T-helper 1 cell treated with Interleukin-12 subunit alpha and Interleukin-12 subunit beta and Interleukin-4 antibody, amounts not matched to agents 30 μg/mL and 1 μg/mL, for 36 hours (primary cell): ENCODE data around the gene KRT81.

Experiments used
- H3K27ac Mint-ChIP-seq: one replicate; pipeline ENCODE4 v1.8.0; 2021; ENCODE audit warnings: mild to moderate bottlenecking, mixed read lengths
- H3K27me3 Mint-ChIP-seq: one replicate; pipeline ENCODE4 v1.8.0; 2021; ENCODE audit warnings: low read depth, mixed read lengths
- H3K36me3 Mint-ChIP-seq: one replicate; pipeline ENCODE4 v1.8.0; 2021; ENCODE audit warnings: low read depth, mixed read lengths
- H3K4me1 Mint-ChIP-seq: one replicate; pipeline ENCODE4 v1.8.0; 2021; ENCODE audit warnings: low read depth, mixed read lengths
- H3K4me3 Mint-ChIP-seq: one replicate; pipeline ENCODE4 v1.8.0; 2021; ENCODE audit warnings: mild to moderate bottlenecking, moderate library complexity, mixed read lengths
- H3K9me3 Mint-ChIP-seq: one replicate; pipeline ENCODE4 v1.8.0; 2021; ENCODE audit warnings: mixed read lengths

The KRT81 gene

GRCh38 chr12:52291267-52291935, at the start of gene KRT81:
Gene KRT81 (minus strand): TSS chr12:52291534. CDS start chr12:52291465, 69 bp downstream.
- H3K4me1 Mint-ChIP-seq: peaks cover 13% of the 10 kb centered on the region
- H3K27ac Mint-ChIP-seq: no peak within 1 kb of the TSS
- no peak within 1 kb of the TSS for H3K4me3 Mint-ChIP-seq
- H3K27me3 Mint-ChIP-seq: peaks cover 32% of the 10 kb centered on the region
- no peaks in the 10 kb centered on the region for H3K36me3 Mint-ChIP-seq
- no peaks in the 10 kb centered on the region for H3K9me3 Mint-ChIP-seq

DNA sequence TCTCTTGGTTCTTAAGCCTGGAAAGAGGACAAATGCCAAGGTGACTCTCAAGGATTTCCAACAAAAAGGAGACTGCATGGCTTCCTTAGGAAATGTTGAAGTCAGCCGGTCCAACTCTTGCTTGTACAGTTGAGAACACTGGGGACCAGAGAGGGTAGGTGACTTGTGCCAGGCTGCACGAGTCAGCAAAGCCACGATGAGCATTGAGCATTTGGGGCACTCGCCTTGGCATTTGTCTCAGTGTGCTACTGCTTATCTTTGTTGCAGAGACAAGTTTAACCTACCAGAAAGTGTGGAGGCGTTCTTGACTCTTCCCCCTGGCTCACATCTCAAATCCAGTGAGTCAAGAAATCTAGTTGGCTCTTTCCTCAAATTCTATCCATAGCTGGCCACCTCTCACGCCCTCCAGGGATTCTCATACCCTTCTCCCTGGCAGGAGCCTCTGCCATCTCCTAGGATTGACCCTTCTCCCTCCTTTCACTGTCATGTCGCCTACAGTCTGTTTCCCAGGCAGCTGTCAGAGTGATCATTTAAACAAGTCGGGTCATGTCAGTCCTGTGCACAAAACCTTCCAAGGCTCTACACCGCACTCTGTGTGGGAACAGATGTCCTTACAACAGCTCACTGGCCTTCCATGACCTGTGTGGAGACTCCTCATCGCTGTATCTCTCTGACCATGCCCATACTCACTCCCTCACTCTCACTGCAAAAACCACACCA, 47.1 kb upstream of the KRT81 start:
- no peak overlapping the region for H3K27ac Mint-ChIP-seq
- H3K9me3 Mint-ChIP-seq: no peaks in the 10 kb centered on the region
- peaks cover 2% of the 10 kb centered on the region for H3K4me1 Mint-ChIP-seq
- H3K4me3 Mint-ChIP-seq: no peak overlapping the region
- no peaks in the 10 kb centered on the region for H3K36me3 Mint-ChIP-seq
- peaks cover 7% of the 10 kb centered on the region for H3K27me3 Mint-ChIP-seq

GRCh38 chr12:52337054-52337453, 45.7 kb upstream of the KRT81 start:
- H3K36me3 Mint-ChIP-seq: no peaks in the 10 kb centered on the region
- H3K4me3 Mint-ChIP-seq: no peak overlapping the region
- peaks cover 2% of the 10 kb centered on the region for H3K4me1 Mint-ChIP-seq
- H3K9me3 Mint-ChIP-seq: no peaks in the 10 kb centered on the region
- H3K27ac Mint-ChIP-seq: no peak overlapping the region
- H3K27me3 Mint-ChIP-seq: peaks cover 12% of the 10 kb centered on the region

DNA sequence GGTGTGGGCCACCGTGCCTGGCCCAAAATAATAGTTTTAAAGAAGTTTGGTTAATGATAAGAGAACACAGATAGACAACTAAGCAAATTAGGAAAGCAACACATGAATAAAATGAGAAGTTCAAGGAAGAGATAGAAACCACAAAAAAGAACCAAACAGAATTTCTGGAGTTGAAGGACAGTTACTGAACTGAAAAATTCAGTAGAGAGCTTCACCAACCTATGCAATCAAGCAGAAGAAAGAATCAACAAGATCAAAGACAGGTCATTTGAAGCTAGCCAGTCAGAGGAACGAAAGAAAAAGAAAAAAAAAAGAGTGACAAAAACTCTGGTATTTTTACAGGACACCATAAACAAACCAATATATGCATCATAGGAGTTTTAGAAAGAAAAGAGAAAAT, 45.3 kb upstream of the KRT81 start:
- Mint-ChIP-seq H3K27me3 (peaks cover 15% of the 10 kb centered on the region), H3K9me3 (no peaks in the 10 kb centered on the region), H3K4me1 (peaks cover 2% of the 10 kb centered on the region), H3K36me3 (no peaks in the 10 kb centered on the region), H3K4me3 (no peak overlapping the region), H3K27ac (no peak overlapping the region)

DNA sequence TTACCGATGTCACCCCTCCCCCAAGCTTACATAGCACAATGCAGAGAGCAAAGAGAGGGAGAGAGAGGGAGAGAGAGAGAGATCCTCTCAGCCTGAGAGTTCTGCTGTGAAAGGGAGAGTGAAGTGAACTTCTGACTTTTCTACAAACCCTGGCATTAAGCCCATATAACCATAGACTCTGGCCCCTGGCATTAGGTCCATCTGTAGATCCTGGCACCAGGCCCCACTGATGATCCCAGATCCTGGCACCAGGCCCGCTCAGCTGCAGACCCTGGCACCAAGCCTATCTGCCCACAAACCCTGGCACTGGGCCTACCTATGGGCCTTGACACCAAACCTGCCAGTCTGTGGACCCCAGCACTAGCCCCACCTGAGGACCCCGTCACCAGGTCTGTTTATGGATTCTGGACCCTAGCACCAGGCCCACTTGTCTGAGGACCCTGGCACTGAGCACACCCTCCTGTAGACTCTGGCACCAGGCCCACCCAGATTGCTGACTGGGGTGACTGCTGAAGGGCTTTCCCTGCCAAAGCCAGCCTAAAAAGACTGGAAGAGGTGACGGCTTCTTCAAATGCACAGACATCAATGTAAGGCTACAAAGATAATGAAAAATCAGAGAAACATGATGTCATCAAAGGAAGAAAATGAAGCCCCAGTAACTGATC, 44.4 kb upstream of the KRT81 start:
- Mint-ChIP-seq H3K36me3 (no peaks in the 10 kb centered on the region), H3K27me3 (peaks cover 15% of the 10 kb centered on the region), H3K4me1 (peaks cover 2% of the 10 kb centered on the region), H3K9me3 (no peaks in the 10 kb centered on the region), H3K27ac (no peak overlapping the region), H3K4me3 (no peak overlapping the region)

GRCh38 chr12:52334185-52334584, 42.9 kb upstream of the KRT81 start:
- Mint-ChIP-seq H3K27ac (no peak overlapping the region), H3K27me3 (peaks cover 21% of the 10 kb centered on the region), H3K36me3 (no peaks in the 10 kb centered on the region), H3K4me1 (peaks cover 2% of the 10 kb centered on the region), H3K9me3 (no peaks in the 10 kb centered on the region), H3K4me3 (no peak overlapping the region)

DNA sequence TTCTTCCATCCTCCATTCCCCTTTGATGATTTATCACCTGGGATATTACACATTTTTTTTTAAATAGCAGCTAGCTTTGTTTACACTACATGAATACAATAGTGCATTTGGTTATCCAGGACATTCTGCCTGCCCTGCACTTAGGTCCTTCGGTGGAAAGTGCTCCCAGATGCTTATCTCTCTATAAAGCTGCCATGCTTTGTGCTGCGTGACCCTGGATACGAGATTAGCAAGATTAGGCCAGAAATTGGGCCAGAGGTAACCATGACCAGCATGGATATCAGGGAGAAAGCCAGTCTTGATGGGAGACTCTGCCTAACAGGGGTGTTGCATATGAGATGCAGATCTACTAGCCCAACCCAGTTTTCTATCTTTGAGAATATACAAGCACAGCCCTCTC, 42.0 kb upstream of the KRT81 start:
- no peaks in the 10 kb centered on the region for H3K36me3 Mint-ChIP-seq
- no peak overlapping the region for H3K27ac Mint-ChIP-seq
- H3K4me1 Mint-ChIP-seq: peaks cover 2% of the 10 kb centered on the region
- H3K9me3 Mint-ChIP-seq: no peaks in the 10 kb centered on the region
- no peak overlapping the region for H3K4me3 Mint-ChIP-seq
- H3K27me3 Mint-ChIP-seq: peaks cover 21% of the 10 kb centered on the region

GRCh38 chr12:52332381-52332780, 41.0 kb upstream of the KRT81 start:
- no peak overlapping the region for H3K4me3 Mint-ChIP-seq
- peaks cover 5% of the 10 kb centered on the region for H3K4me1 Mint-ChIP-seq
- H3K27ac Mint-ChIP-seq: no peak overlapping the region
- H3K9me3 Mint-ChIP-seq: no peaks in the 10 kb centered on the region
- peaks cover 21% of the 10 kb centered on the region for H3K27me3 Mint-ChIP-seq
- H3K36me3 Mint-ChIP-seq: no peaks in the 10 kb centered on the region

GRCh38 chr12:52331833-52332232, 40.5 kb upstream of the KRT81 start:
- Mint-ChIP-seq H3K27me3 (peaks cover 21% of the 10 kb centered on the region), H3K4me3 (no peak overlapping the region), H3K9me3 (no peaks in the 10 kb centered on the region), H3K27ac (no peak overlapping the region), H3K36me3 (no peaks in the 10 kb centered on the region), H3K4me1 (peaks cover 8% of the 10 kb centered on the region)

DNA sequence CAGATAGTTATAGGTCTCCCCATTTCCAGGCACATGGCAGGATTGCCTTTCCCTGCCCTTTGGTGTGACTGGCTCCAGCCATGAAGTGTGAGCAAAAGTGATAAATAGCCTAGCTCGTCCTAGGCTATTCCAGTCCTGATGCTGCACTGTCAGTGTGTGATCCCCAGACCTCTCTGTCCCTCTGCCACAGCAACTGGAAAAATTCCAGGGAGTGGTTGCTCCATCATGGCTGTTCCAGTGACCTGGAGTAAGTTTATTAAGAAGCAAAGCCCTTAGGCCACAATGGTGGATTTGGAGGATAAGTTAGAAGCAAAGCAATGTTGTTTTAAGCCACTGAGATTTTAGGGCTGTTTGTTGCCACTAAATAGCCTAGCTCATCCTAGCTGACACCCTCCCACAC, 39.7 kb upstream of the KRT81 start:
- Mint-ChIP-seq H3K27me3 (peaks cover 21% of the 10 kb centered on the region), H3K9me3 (no peaks in the 10 kb centered on the region), H3K27ac (no peak overlapping the region), H3K4me1 (peaks cover 6% of the 10 kb centered on the region), H3K36me3 (no peaks in the 10 kb centered on the region), H3K4me3 (no peak overlapping the region)

- H3K4me1 Mint-ChIP-seq: peaks cover 6% of the 10 kb centered on the region
- peaks cover 29% of the 10 kb centered on the region for H3K27me3 Mint-ChIP-seq
Measured at GRCh38 chr12:52327830-52328500, 36.6 kb upstream of the KRT81 start.

DNA sequence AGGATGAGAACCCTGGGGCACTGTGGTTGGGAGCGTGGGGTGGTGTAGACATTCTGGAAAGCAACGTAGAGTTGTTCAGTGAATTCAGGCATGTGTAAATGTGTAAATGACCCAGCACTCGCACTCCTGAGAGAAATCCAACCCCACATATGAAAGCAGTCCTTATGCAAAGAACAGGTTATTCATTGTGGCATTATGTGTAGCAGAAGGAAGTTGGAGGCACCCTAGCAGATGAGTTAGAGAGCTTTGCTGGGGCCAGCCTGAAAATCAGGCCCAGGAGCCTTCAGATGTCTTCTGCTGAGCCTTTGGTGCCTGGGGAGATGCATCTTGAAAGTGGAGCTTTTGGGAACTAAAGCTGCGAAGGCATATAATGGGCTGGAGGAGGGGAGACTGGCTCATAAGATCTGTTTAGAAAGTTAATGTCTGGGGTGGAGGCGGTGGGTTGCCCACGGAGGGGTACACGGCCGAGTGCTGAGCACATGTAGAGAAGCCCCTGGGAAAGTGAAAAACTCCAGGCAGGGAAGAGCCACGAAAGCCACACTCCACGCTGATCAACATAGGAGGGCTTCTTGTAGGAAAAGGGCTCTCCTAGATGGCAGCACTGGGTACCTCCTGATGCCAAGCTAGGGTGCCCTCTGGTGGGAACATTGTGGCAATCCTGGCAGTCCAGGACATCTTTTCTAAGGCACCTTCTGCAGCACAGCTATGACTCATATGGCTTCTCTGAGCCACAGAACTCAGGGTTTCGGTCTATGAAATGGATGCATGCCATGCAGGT, 35.9 kb upstream of the KRT81 start:
- Mint-ChIP-seq H3K27me3 (peaks cover 33% of the 10 kb centered on the region), H3K36me3 (no peaks in the 10 kb centered on the region), H3K27ac (no peak overlapping the region), H3K4me3 (no peak overlapping the region), H3K4me1 (peaks cover 6% of the 10 kb centered on the region), H3K9me3 (no peaks in the 10 kb centered on the region)

More at GRCh38 chr12:52327830-52328500, 36.6 kb upstream of the KRT81 start:
- no peak overlapping the region for H3K27ac Mint-ChIP-seq
- no peak overlapping the region for H3K4me3 Mint-ChIP-seq
- H3K36me3 Mint-ChIP-seq: no peaks in the 10 kb centered on the region
- H3K9me3 Mint-ChIP-seq: no peaks in the 10 kb centered on the region

GRCh38 chr12:52324153-52324444, 32.8 kb upstream of the KRT81 start:
- Mint-ChIP-seq H3K4me3 (no peak overlapping the region), H3K9me3 (no peaks in the 10 kb centered on the region), H3K27ac (no peak overlapping the region), H3K27me3 (peaks cover 21% of the 10 kb centered on the region), H3K36me3 (no peaks in the 10 kb centered on the region), H3K4me1 (peaks cover 6% of the 10 kb centered on the region)
